ENCODE measurements around the gene SRGAP1.

- TF ChIP-seq CTCF (IDR thresholded peaks at IDR 0.05; ENCODE audit: poor library complexity) (no peak), EZH2phosphoT487 (IDR thresholded peaks at IDR 0.05; ENCODE audit: low read depth, severe bottlenecking, unreplicated experiment) (no peak)
These were observed 100.2 kb downstream of the SRGAP1 start for GRCh38 chr12:63944586-63945228.
